GM19324 (cell line): ENCODE results near the gene IKZF2.
"Not testable (repeated sequence)": the region's sequence is repeated elsewhere in the genome, so short reads cannot be mapped to it uniquely, and the experiment has no call there.

Experiments used
- ATAC-seq: cut with Tn5 transposase; IDR thresholded peaks from one replicate; pipeline ENCODE4 v1.9.1; 2021; ENCODE audit warnings: mild to moderate bottlenecking, moderate library complexity; ENCODE audit not compliant: unreplicated experiment, low FRiP score

IKZF2 gene

DNA sequence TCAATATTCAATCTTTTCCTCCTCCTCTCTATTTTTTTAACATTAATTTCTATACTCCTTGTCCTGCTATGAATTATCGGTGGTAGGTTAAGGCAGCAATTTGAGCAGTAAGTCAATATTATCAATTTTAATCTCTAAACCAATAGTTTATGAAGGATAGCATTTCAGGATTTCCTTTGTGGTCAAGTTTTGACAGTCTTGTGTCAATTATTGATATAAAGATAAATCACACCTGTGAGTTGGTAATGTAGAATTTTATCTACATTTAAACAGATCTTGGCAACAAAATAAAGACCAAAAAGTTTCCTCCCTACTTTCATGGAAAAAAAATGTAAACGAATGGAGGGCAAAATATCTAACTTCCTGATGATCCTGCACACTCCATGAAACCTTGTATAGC is 87.3 kb downstream of the IKZF2 start:
- ATAC-seq: no peak

DNA sequence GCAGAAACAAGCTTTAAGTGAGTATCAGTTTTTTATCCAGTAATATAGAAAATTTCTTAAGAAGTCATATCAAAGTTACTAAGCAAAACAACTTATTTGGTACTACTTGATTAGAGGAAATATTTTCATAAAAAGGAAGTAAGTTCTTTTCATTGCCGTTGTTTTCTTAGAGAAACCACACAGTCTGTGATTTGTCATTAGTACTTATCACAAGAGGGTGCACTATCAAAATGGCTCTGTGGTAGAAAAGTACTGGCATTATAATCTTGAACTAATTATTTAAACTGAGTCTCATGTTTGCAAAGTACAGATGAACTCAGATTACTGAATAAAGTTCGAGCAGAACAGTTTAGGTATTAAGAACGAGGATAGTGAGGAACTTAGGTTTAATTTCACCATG is 93.4 kb downstream of the IKZF2 start:
- ATAC-seq: no peak

DNA sequence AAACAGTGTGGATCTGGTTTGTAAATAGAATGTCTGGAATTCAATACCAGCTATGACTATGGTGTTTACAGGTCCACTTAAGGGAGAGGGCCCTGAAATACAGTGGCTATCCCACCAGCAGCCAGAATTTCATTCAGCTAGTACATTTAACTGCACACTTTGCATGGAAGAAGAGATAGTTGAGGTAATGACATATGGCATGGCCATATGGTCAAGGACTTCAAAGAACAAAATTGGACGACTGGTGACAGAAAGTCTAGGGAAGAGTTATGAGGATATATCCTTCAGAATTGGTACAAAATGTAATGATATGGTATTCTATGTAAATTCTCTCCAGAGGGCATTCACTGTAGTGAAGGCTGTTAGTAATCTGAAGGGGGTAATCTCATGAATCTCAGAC is 105.0 kb downstream of the IKZF2 start:
- ATAC-seq: no peak

DNA sequence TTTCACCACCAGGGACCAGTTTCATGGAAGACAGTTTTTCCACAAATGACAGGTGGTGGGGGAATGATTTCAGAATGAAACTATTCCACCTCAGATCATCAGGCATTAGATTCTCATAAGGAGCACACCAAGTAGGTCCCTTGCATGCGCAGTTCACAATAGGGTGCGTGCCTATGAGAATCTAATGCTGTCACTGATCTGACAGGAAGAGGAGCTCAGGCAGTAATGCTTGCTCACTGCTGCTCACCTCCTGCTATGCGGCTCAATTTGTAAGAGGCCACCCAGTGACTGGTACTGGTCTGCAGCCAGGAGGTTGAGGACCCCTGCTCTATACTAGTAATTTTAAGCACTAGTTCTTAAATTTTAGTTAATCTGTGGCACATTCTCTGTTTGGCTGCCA is 107.8 kb downstream of the IKZF2 start:
- ATAC-seq: no peak

DNA sequence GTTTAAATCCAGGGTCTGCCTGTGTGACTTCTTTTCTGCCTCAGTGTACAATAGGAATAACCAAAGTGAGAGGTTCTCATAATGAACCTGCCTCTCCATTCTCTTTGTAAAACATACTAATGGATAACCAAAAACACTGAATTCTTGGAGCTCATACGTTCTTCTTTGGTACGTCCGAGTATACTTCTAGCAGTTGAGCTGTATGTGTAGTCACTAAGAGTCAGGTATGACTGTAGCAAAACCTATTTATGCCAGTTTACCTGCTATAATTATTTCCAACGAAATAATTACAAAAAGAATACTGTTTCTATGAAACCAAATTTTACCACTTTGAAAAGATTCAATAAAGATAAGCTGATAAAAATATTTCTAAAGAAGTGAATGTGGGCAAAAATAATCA is 109.2 kb downstream of the IKZF2 start:
- ATAC-seq: no peak

DNA sequence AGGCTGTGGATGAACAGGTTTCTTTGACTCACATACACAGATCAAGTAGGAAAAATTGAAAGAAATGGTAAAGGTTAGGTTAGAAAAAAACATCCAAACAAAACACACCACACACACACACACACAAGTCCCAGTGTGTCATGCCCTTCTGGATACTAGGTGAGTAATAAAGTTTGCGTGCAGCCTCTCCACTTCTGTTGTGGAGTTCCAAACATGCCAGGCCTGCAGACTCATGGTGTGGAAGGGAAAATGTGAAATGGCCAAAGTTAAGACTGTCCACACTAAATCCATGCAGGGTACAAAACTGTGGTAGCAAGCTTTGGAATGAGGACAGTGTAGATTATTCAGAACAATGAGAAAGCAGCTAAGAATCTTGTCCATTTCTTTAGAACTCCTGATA is 114.6 kb downstream of the IKZF2 start:
- ATAC-seq: no peak

DNA sequence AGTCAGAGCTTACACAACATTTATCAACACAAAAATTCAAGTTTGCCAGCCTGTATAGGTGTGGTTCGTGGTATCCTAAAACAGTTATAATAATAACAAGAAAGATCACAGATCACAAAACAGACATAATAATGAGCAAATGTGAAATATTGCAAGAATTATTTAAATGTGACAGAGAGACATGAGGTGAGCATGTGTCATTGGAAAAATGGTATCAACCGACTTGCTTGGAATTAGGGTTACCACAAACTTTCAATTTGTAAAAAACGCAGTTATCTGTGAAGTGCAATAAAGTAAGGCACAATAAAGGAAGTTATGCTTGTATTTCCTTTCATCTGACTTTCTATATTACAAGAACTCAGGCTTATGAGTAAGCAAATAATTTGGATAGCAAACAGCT is 116.8 kb downstream of the IKZF2 start:
- no peak for ATAC-seq

DNA sequence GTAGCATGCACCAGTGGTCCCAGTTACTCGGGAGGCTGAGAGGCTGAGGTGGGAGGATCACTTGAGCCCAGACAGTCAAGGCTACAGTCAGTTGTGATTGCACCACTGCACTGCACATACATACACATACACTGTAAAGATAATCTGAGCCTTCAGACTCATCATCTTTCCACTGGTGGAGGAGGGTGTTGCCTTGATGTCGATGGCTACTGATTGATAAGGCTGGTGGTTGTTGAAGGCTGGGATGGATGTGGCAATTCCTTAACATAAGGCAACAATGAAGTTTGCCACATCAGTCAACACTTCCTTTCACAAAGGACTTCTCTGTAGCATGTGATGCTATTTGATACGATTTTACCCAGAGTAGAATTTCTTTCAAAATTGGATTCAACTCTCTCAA is 118.8 kb downstream of the IKZF2 start:
- ATAC-seq: no peak

DNA sequence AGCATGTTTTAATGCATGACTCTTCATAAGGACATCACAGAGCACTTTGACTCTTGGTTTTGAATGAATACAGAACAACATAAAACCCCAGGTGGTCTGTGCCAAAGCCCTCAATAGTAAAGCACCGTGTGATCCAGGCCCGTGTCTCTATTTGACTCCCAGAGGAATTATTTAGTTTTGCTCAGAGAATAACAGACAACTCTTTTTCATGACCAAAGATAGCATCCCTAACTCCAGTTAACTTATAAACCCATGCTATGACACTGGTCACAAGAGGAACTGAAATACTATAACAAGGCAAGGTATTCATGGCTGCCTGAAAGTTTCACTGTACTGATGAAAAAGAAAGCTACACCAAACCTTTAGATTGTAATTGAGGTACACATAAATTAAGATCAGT is 128.4 kb downstream of the IKZF2 start:
- ATAC-seq: peak; percentile 76

DNA sequence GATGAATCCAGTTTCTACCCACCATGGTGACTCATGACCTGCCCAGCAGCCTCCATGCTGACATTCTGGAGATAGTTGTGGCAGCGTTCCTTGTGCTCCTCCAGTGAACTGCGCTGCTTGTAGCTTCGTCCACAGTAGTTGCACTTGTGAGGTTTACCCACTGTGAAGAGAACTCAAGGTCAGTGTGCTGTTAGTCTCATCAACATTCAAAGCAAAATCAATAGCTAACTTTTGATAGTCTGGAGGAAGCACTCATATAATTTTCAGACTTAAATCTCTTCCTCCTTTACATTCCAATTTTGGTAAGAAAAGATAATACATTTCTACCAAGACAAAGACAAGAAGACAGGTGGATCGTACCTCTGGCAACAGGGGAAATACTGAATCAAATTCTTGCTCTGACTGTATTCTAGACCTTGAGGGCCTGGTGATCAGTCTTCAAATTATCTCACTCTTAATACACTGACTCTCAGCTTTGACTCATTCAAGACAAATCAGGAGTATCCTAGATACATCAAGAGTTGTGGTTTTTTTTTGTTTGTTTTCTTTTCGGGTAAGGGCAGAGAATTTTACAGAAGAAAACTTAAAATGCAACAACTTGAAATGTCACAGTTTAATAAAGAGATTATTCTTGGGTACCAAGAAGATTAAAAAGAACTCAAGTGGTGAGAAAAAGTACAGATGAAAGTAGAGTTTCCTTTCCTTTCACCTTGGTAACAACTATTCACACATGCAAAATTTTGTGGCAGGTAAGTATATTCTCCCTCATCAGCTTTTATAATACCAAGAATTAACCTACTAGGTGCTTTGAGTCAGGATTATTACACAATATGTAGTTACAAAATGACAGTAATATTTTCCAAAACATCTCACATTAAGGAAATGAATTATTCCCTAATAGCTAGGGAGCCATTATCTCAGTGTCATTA is 129.2 kb downstream of the IKZF2 start:
- ATAC-seq: peak; percentile 70

DNA sequence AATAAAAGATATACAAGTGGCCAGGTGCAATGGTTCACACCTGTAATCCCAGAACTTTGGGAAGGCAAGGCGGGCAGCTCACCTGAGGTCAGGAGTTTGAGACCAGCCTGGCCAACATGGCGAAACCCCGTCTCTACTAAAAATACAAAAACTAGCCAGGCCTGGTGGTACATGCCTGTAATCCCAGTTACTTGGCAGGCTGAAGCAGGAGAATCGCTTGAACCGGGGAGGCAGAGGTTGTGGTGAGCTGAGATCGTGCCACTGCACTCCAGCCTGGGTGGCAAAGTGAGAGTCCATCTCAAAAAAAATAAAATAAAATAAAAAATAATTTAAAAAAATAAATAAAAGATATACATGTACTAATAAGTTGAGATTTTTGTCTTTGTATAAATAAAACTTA is 130.5 kb downstream of the IKZF2 start:
- not testable (repeated sequence) for ATAC-seq

DNA sequence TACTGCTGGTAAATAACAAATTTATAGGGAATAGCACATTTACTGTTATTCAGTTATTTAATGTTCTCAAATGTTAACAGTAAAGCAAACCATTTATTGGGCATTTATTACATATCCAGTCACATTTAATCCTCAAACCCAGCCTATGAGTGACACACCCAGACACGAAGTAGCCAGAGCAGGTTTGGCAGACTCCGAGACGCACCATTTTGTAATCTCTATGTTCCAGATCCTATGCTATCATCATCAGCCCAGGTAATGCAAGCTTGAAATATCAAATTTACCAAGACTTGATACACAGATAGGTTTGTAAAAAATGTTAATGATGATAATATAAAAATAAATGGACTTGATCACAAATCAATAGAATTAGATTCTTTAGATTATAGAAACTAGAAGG is 131.1 kb downstream of the IKZF2 start:
- no peak for ATAC-seq

DNA sequence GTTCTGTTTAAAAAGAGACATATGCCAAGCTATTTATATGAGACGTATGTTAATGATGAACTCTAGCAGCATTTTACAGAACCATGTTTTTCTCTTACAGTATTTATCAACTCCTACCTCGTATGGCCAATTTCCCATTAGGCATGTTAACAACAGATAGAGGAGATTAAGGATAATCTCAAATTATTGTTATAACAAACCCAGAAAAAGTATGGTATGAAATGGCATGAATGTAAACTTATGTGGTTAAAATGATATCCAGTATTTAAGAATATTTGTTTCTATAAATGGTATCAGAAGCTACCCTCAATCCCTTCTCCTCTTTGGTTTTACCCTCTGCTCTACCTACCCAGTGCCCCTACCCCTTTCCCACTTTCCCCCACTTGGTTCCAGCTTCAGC is 132.0 kb downstream of the IKZF2 start:
- no peak for ATAC-seq

DNA sequence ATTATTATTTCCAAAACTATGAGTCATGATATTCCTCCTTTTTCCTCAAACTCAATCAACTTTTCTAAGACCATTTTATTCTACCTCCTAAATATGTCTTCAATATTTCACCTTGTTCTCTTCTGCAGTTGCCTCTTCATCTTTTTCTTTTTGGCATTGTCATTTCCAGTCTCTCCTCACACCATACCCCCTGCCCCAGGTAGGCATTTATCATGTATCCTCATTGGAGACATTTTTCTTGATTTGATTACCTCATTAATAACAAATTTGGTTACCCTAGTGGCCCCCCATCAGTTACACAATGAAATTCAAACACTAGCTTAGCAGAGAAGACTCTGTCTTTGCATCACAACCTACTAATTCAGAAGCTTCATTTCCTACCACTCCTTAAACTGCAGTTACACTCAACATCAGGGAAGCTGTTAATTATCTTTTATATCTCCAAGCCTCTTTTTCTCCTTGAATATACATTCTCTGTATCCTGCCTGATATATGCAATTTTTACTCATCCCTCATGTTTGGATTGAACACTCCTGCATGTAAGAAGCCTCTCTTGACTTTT is 133.0 kb downstream of the IKZF2 start:
- no peak for ATAC-seq

DNA sequence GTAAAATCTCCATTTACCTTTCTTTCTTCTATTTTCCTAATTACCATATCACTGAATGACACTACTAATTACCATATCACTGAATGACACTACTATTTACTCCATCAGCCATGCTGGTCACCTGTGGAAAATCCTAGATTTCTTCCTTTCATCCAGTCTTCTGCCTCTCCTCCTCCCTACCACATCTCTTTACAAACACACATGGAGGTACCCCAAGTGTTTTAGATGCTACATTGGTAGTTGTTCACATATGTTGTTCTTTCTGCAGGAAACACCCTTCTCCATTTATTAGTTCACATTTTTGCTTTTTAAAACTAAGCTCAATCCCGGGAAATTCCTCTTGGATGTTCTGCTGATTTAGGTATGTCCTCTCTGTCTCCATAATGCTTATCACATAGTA is 134.0 kb downstream of the IKZF2 start:
- no peak for ATAC-seq

DNA sequence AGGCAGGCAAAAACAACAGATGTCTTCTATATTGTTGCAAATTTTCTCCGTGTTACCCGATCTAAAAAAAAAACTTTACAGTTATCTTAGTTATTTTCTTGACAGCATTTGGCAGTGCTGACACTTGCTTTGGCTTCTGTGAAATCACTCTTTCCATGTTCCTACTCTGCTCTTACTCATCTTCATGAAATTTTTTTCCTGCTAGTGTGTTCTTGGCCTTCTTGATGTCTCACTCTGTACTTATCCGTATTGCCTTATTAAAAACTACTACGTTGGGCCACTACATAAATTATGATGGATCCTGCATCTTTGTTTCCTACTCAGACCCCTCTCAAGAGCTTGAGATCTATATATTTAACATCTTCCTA is 134.4 kb downstream of the IKZF2 start:
- ATAC-seq: no peak

DNA sequence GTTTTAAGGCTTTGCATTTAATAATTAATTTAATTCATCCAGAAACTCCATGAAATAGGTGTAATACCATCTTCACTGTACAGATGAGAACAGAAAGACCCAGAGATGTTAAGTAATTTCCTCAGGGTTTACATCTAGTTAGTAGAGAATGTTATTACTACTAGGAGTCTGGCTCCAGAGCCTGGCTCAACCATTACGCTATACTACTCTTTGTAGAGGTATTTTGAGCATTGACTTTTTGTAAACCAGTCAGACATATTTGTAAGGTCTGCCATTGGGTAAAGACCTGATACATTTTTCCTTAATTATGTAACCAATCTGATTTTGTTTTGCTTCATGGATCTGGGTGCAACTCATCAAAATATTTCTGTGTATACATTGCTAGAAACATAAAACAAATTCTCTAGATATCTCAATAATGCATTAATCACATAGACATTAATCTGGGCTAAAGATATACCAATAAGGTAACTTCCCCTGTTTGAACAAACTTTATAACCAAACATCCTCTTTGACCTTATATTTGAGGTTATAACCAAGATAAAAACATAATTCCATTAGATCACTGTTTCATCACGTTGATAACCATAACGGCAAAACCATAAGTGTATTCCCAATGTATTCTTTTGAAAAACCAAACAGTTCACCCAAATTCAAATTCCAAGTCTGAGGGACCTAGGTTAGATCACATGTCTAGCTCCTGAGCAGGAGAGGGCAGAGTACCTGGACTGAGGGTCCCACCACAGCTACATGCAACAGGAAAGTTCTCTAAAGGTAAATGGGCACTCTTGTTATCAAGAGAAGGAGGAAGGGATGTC is 135.0 kb downstream of the IKZF2 start:
- ATAC-seq: peak; percentile 24

DNA sequence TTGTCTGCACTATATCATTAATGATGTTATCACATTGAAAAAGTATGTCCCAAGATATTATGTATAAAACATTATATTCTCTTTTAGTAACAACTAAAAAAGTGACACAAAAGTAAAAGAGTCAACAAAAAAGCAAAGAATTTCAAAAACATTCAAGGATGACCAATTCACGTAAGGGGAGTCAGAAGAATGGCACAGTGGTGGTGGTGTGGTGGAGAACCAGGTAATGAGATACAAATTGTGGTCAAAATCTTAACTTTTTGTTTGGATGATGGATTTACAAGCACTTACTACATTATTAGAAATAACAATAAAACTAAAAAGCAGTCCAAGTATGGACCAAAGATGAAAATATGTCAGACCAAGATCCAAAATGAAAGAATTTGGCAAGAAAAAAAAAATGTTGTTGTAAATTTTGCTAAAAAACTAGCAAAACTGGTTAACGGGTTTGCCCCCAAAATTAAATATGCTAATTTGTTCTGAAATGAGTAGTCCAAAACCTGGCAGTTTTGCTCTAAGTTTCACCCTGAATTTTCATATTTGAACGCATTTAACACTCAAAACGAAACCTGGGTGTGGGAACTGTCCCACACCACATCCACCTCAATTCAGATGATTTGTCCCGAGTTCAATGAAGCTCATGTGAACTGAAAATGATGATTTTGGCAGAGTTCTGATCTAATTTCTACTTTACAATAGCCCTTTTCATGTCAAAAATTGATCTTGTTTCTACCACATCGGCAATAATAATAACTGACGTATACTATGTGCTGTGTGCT is 135.8 kb downstream of the IKZF2 start:
- ATAC-seq: peak; percentile 89

DNA sequence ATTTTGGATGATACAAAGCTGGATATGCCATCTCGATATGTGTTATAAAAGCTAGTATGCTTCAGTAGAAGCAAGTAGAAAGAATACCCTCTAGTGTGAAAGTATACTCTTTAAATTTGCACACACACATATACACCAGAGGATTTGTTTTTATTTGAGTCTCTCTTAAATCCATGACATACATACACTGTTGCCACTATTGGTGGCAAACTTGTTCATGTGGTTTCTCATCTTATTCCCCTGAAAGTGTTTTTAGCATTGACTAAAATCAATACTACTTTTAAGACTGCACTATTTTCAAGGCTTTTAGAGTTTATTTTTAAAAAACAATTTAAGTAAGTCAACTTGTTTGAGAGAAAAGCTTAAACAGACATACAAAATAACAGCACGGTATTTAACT is 137.4 kb downstream of the IKZF2 start:
- ATAC-seq: no peak

DNA sequence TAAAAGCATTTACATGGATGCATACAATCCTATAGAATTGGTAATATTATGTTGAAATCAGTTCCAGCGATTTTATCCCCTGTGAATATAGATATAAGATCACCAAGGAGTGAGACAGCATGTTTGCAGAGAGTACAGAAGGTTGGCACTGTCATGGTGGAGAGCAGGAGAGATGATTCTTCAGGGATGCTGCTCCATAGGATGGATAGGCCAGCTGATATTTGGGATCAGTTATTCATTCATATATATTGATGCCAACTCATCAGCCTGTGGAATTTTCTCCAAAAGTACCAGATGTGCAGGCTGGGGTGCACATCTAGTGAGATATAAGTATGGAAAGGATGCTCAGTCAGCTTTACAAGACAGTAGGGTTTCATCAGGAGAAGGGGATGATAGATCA is 139.9 kb downstream of the IKZF2 start:
- no peak for ATAC-seq
